GM21619 (cell line): ENCODE data around the gene FAM240A.
"Not testable (repeated sequence)": the region's sequence is repeated elsewhere in the genome, so short reads cannot be mapped to it uniquely, and the experiment has no call there.

Source experiments
- ATAC-seq: cut with Tn5 transposase; IDR thresholded peaks from one replicate; pipeline ENCODE4 v1.9.1; 2021; ENCODE audit not compliant: unreplicated experiment

Gene FAM240A

GRCh38 chr3:46586738-46587246, 25.5 kb upstream of the FAM240A start:
- no peak for ATAC-seq

- not testable (repeated sequence) for ATAC-seq
Measured at GRCh38 chr3:46587268-46587667, 25.1 kb upstream of the FAM240A start.

- no peak for ATAC-seq
Measured at GRCh38 chr3:46593274-46593862, 19.0 kb upstream of the FAM240A start.

- no peak for ATAC-seq
Measured at GRCh38 chr3:46593979-46594378, 18.3 kb upstream of the FAM240A start.

GRCh38 chr3:46594723-46595122, 17.6 kb upstream of the FAM240A start:
- ATAC-seq = no peak

GRCh38 chr3:46595819-46596314, 16.5 kb upstream of the FAM240A start:
- no peak for ATAC-seq

- no peak for ATAC-seq
Measured at GRCh38 chr3:46599590-46599989, 12.7 kb upstream of the FAM240A start.

- no peak for ATAC-seq
Measured at GRCh38 chr3:46603446-46604046, 8.8 kb upstream of the FAM240A start.

- no peak for ATAC-seq
Measured at GRCh38 chr3:46604127-46604526, 8.2 kb upstream of the FAM240A start.

- no peak for ATAC-seq
Measured at GRCh38 chr3:46607603-46608028, 4.7 kb upstream of the FAM240A start.

- no peak for ATAC-seq
Measured at GRCh38 chr3:46609212-46609721, 3.1 kb upstream of the FAM240A start.

GRCh38 chr3:46609944-46610722, 2.2 kb upstream of the FAM240A start:
- no peak for ATAC-seq

GRCh38 chr3:46613313-46614005, 1.1 kb downstream of the FAM240A start:
- no peak for ATAC-seq

- ATAC-seq = no peak
Measured at GRCh38 chr3:46614431-46614830, 2.1 kb downstream of the FAM240A start.

- no peak for ATAC-seq
Measured at GRCh38 chr3:46615050-46615775, 2.9 kb downstream of the FAM240A start.

GRCh38 chr3:46615976-46616375, 3.7 kb downstream of the FAM240A start:
- ATAC-seq = no peak

GRCh38 chr3:46617941-46618340, 5.6 kb downstream of the FAM240A start:
- no peak for ATAC-seq

GRCh38 chr3:46619845-46620778, 7.8 kb downstream of the FAM240A start:
- no peak for ATAC-seq

GRCh38 chr3:46624533-46624932, 12.2 kb downstream of the FAM240A start:
- no peak for ATAC-seq
